ENCODE results near the gene PPP1R9B. TPM values are rescaled to one million over a fixed set of nuclear protein-coding genes. Genes with fewer than 3 reads are reported as not detected.

PPP1R9B gene
- total and polyA plus RNA-seq, 2 donors (not counting 1 experiment from before 2014, with no cell fraction given): 80.7 to 220 TPM

DNA sequence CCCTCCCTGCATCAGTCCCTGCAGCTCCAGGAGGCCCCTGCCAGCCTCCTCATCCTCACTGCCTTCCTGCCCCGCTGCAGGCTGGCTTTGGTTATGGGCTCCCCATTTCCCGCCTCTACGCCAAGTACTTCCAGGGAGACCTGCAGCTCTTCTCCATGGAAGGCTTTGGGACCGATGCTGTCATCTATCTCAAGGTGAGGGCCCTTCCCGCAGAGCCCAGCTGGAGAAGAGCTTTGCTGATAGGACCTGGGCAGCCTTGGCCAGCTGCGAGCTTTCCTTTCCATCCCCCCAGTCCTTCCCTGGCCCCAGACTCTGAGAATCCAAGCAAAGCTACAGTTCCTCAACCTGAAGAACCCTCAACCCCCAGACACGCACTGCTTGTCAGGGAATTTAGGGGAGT, 41.3 kb downstream of the PPP1R9B start:
- Histone ChIP-seq H4K20me1 (ENCODE audit: control insufficient read depth, insufficient read depth, low read length, poor library complexity, severe bottlenecking) (no peaks in the 10 kb centered on the region), H3K4me1 (ENCODE audit: control insufficient read depth in 2 of 2, insufficient read depth in 2 of 2, low read length in 2 of 2) (no peaks in the 10 kb centered on the region), H3K4me3 (ENCODE audit: control extremely low read depth in 1 of 5, extremely low read depth in 1 of 5, insufficient read depth in 1 of 5, low read depth in 2 of 5, low read length in 4 of 5) (no peak overlapping the region), H3K36me3 (replicated peaks in 1 of 2; ENCODE audit: control extremely low read depth in 1 of 2, control insufficient read depth in 1 of 2, extremely low read depth in 1 of 2, insufficient read depth in 2 of 2, low read length in 1 of 2) (peaks cover 0 to 45% of the 10 kb centered on the region in 2 experiments), H2AFZ (ENCODE audit: insufficient read depth, low read depth, low read length, poor library complexity, severe bottlenecking) (no peak overlapping the region), H3K9ac (ENCODE audit: low read length) (no peak overlapping the region), H3K4me2 (replicated peaks; ENCODE audit: low read depth, low read length, poor library complexity, severe bottlenecking) (no peak overlapping the region), H3K27ac (ENCODE audit: low read length in 2 of 2) (no peak overlapping the region), H3K9me3 (ENCODE audit: control extremely low read depth in 1 of 3, control insufficient read depth in 2 of 3, insufficient read depth in 1 of 3, low read length in 2 of 3) (no peaks in the 10 kb centered on the region), H3K27me3 (replicated peaks in 1 of 4; ENCODE audit: control extremely low read depth in 1 of 4, control insufficient read depth in 3 of 4, insufficient read depth in 4 of 4, low read length in 3 of 4) (no peaks in the 10 kb centered on the region), H3K79me2 (ENCODE audit: control insufficient read depth, insufficient read depth, low read length) (no peaks in the 10 kb centered on the region)
- ATAC-seq (ENCODE audit: low read depth) (no peak), DNase-seq (no peak)
- POLR2A ChIA-PET: no interaction called here
- TF ChIP-seq, protein P1, sequence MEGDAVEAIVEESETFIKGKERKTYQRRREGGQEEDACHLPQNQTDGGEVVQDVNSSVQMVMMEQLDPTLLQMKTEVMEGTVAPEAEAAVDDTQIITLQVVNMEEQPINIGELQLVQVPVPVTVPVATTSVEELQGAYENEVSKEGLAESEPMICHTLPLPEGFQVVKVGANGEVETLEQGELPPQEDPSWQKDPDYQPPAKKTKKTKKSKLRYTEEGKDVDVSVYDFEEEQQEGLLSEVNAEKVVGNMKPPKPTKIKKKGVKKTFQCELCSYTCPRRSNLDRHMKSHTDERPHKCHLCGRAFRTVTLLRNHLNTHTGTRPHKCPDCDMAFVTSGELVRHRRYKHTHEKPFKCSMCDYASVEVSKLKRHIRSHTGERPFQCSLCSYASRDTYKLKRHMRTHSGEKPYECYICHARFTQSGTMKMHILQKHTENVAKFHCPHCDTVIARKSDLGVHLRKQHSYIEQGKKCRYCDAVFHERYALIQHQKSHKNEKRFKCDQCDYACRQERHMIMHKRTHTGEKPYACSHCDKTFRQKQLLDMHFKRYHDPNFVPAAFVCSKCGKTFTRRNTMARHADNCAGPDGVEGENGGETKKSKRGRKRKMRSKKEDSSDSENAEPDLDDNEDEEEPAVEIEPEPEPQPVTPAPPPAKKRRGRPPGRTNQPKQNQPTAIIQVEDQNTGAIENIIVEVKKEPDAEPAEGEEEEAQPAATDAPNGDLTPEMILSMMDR (IDR thresholded peaks at IDR 0.05): no peak
- TF ChIP-seq EZH2 (IDR thresholded peaks at IDR 0.05; ENCODE audit: borderline replicate concordance, insufficient read depth, low read depth, low read length, poor library complexity, severe bottlenecking): no peak
- CTCF ChIA-PET: interaction anchor here (1.3 to 2.4 kb wide), 2 partner anchors 15 to 22 kb away, joined by 5 to 18 read pairs; no protein-coding TSS in a partner anchor
- Mint-ChIP-seq H3K4me3 (no peak overlapping the region), H3K4me1 (no peaks in the 10 kb centered on the region), H3K9me3 (ENCODE audit: insufficient read depth) (no peaks in the 10 kb centered on the region), H3K27ac (no peak overlapping the region), H3K27me3 (peaks cover 5% of the 10 kb centered on the region)
- 97% methylated on average over 6 of the region's 7 CpGs for WGBS (ENCODE audit: insufficient coverage)
- intact Hi-C loops (cut with micrococcal nuclease): no loop called here

DNA sequence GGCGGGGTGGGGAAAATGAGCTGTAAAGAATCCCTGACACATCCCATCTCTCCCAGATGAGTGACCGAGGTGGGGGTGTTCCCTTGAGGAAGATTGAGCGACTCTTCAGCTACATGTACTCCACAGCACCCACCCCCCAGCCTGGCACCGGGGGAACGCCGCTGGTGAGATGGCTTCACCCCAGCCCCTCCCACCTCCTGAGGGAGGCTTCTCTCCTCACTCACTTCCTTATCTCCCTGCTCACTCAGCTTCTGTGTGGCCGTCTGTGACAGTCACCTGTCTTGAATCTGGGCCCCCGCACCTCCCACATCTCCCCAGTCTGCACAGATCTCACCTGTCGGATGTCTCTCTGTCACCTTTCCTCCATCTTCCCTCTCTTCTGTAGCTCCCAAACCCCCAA, 41.9 kb downstream of the PPP1R9B start:
- Histone ChIP-seq H3K9ac (ENCODE audit: low read length) (no peak overlapping the region), H3K79me2 (ENCODE audit: control insufficient read depth, insufficient read depth, low read length) (no peaks in the 10 kb centered on the region), H3K9me3 (ENCODE audit: control extremely low read depth in 1 of 3, control insufficient read depth in 2 of 3, insufficient read depth in 1 of 3, low read length in 2 of 3) (no peaks in the 10 kb centered on the region), H3K4me2 (replicated peaks; ENCODE audit: low read depth, low read length, poor library complexity, severe bottlenecking) (no peak overlapping the region), H2AFZ (ENCODE audit: insufficient read depth, low read depth, low read length, poor library complexity, severe bottlenecking) (no peak overlapping the region), H3K27me3 (replicated peaks in 1 of 4; ENCODE audit: control extremely low read depth in 1 of 4, control insufficient read depth in 3 of 4, insufficient read depth in 4 of 4, low read length in 3 of 4) (no peaks in the 10 kb centered on the region), H3K4me1 (ENCODE audit: control insufficient read depth in 2 of 2, insufficient read depth in 2 of 2, low read length in 2 of 2) (no peaks in the 10 kb centered on the region), H3K4me3 (ENCODE audit: control extremely low read depth in 1 of 5, extremely low read depth in 1 of 5, insufficient read depth in 1 of 5, low read depth in 2 of 5, low read length in 4 of 5) (no peak overlapping the region), H3K36me3 (replicated peaks in 1 of 2; ENCODE audit: control extremely low read depth in 1 of 2, control insufficient read depth in 1 of 2, extremely low read depth in 1 of 2, insufficient read depth in 2 of 2, low read length in 1 of 2) (peaks cover 0 to 45% of the 10 kb centered on the region in 2 experiments), H4K20me1 (ENCODE audit: control insufficient read depth, insufficient read depth, low read length, poor library complexity, severe bottlenecking) (no peaks in the 10 kb centered on the region), H3K27ac (ENCODE audit: low read length in 2 of 2) (no peak overlapping the region)
- ChIA-PET POLR2A (no interaction called here), CTCF (interaction anchor here (1.3 to 2.4 kb wide), 2 partner anchors 14 to 21 kb away, joined by 5 to 18 read pairs; no protein-coding TSS in a partner anchor)
- intact Hi-C loops (cut with micrococcal nuclease): no loop called here
- ATAC-seq (ENCODE audit: low read depth) (no peak), DNase-seq (no peak)
- 88% methylated on average over 6 of the region's 9 CpGs for WGBS (ENCODE audit: insufficient coverage)
- Mint-ChIP-seq H3K9me3 (ENCODE audit: insufficient read depth) (no peaks in the 10 kb centered on the region), H3K27ac (no peak overlapping the region), H3K27me3 (peaks cover 1% of the 10 kb centered on the region), H3K4me1 (no peaks in the 10 kb centered on the region), H3K4me3 (no peak overlapping the region)
- no peak for TF ChIP-seq EZH2 (IDR thresholded peaks at IDR 0.05; ENCODE audit: borderline replicate concordance, insufficient read depth, low read depth, low read length, poor library complexity, severe bottlenecking)
- TF ChIP-seq, protein P1 (IDR thresholded peaks at IDR 0.05): no peak
